Liver (tissue), 9 donors: ENCODE measurements around the gene OGA. TPM values are rescaled to one million over a fixed set of nuclear protein-coding genes. Genes with fewer than 3 reads are reported as not detected.

Source experiments
- DNase-seq: peaks from one replicate; pipeline ENCODE4 v3.0.0-alpha.2; 2017; ENCODE audit warnings: low spot score
- H3K27ac ChIP-seq, 2 donors: one replicate each; pipeline ENCODE4 v1.7.0; 2013; ENCODE audit warnings: inconsistent platforms in 2 of 2, low read length in 2 of 2, control low read depth in 1 of 2, low read depth in 1 of 2, mild to moderate bottlenecking in 1 of 2
- H3K27me3 ChIP-seq, 4 donors: one replicate each; pipeline versions ENCODE4 v1.6.1 to v1.7.0; 2013; ENCODE audit warnings: low read length in 3 of 4, inconsistent platforms in 1 of 4, mild to moderate bottlenecking in 1 of 4, moderate library complexity in 1 of 4; ENCODE audit not compliant: control insufficient read depth in 4 of 4, insufficient read depth in 4 of 4
- H3K36me3 ChIP-seq, 4 donors: one replicate each; pipeline versions ENCODE4 v1.6.1 to v1.7.0; 2013; ENCODE audit warnings: low read length in 3 of 4, mild to moderate bottlenecking in 3 of 4, low read depth in 1 of 4, moderate library complexity in 1 of 4; ENCODE audit not compliant: control insufficient read depth in 4 of 4, insufficient read depth in 3 of 4
- H3K4me1 ChIP-seq, 4 donors: one replicate each; pipeline versions ENCODE4 v1.6.1 to v1.7.0; 2013; ENCODE audit warnings: low read length in 3 of 4, mild to moderate bottlenecking in 3 of 4, moderate library complexity in 1 of 4; ENCODE audit not compliant: control insufficient read depth in 4 of 4, insufficient read depth in 4 of 4
- H3K4me3 ChIP-seq, 3 donors: one replicate each; pipeline versions ENCODE4 v1.6.1 to v1.7.0; 2013; ENCODE audit warnings: low read length in 3 of 3, control low read depth in 1 of 3, low read depth in 1 of 3, mild to moderate bottlenecking in 1 of 3
- H3K9ac ChIP-seq, 2 donors: one replicate each; pipeline ENCODE4 v1.7.0; 2013; ENCODE audit warnings: low read length in 2 of 2, mild to moderate bottlenecking in 2 of 2, moderate library complexity in 2 of 2, control low read depth in 1 of 2, low read depth in 1 of 2
- H3K9me3 ChIP-seq, 4 donors: one replicate each; pipeline versions ENCODE4 v1.6.1 to v1.7.0; 2013; ENCODE audit warnings: low read length in 3 of 4; ENCODE audit not compliant: control insufficient read depth in 4 of 4
- CTCF ChIP-seq: fragments of 150-350 bp; IDR thresholded peaks from 2 replicates; pipeline ENCODE4 v1.5.1; 2017; ENCODE audit warnings: improper control_type of control experiment, low read depth, low read length; ENCODE audit not compliant: missing input control
- EGR1 ChIP-seq, 2 donors: IDR thresholded peaks; 2 replicates each; pipeline ENCODE4 v1.6.1; 2016 to 2018; ENCODE audit warnings: antibody characterized with exemption in 2 of 2, low read depth in 2 of 2
- FOXA1 ChIP-seq: IDR thresholded peaks from 2 replicates; pipeline ENCODE4 v1.6.1; 2016; ENCODE audit warnings: antibody characterized with exemption
- FOXA2 ChIP-seq: IDR thresholded peaks from 2 replicates; pipeline ENCODE4 v1.6.1; 2016; ENCODE audit warnings: antibody characterized with exemption
- GABPA ChIP-seq, 2 donors: IDR thresholded peaks in 1 of 2; conservative IDR thresholded peaks in 1 of 2; 2 replicates each; pipeline ENCODE4 v1.6.1; 2016; ENCODE audit warnings: antibody characterized with exemption in 2 of 2, mild to moderate bottlenecking in 1 of 2, moderate library complexity in 1 of 2
- HNF4A ChIP-seq, 2 donors: conservative IDR thresholded peaks; 2 replicates each; pipeline ENCODE4 v1.6.1; 2016; ENCODE audit warnings: antibody characterized with exemption in 2 of 2, mild to moderate bottlenecking in 2 of 2
- HNF4G ChIP-seq: IDR thresholded peaks from 2 replicates; pipeline ENCODE4 v1.6.1; 2016; ENCODE audit warnings: antibody characterized with exemption
- JUND ChIP-seq, 2 donors: IDR thresholded peaks; 2 replicates each; pipeline ENCODE4 v1.6.1; 2016; ENCODE audit warnings: antibody characterized with exemption in 2 of 2
- NR2F2 ChIP-seq: IDR thresholded peaks from 2 replicates; pipeline ENCODE4 v1.6.1; 2016; ENCODE audit warnings: antibody characterized with exemption
- RAD21 ChIP-seq, 2 donors: IDR thresholded peaks; 2 replicates each; pipeline ENCODE4 v1.6.1; 2016; ENCODE audit warnings: antibody characterized with exemption in 2 of 2, mild to moderate bottlenecking in 2 of 2
- RXRA ChIP-seq, 2 donors: IDR thresholded peaks; 2 replicates each; pipeline ENCODE4 v1.6.1; 2017 to 2018; ENCODE audit warnings: antibody characterized with exemption in 2 of 2, mild to moderate bottlenecking in 1 of 2
- SP1 ChIP-seq: IDR thresholded peaks from 2 replicates; pipeline ENCODE4 v1.6.1; 2018; ENCODE audit warnings: antibody characterized with exemption, mild to moderate bottlenecking
- TAF1 ChIP-seq: conservative IDR thresholded peaks from 2 replicates; pipeline ENCODE4 v1.6.1; 2016; ENCODE audit warnings: antibody characterized with exemption, mild to moderate bottlenecking
- YY1 ChIP-seq: IDR thresholded peaks from 2 replicates; pipeline ENCODE4 v1.6.1; 2016; ENCODE audit warnings: antibody characterized with exemption, mild to moderate bottlenecking
- ZBTB33 ChIP-seq: IDR thresholded peaks from 2 replicates; pipeline ENCODE4 v1.6.1; 2016; ENCODE audit warnings: antibody characterized with exemption
- WGBS: extraction: QIAGEN DNeasy Blood & Tissue Kit; methylation state at CpG from one replicate; pipeline ENCODE4 v1.1.7; 2013; 5-methylcytosine and 5-hydroxymethylcytosine counted together
- polyA plus RNA-seq, 2 donors: library from polyadenylated mRNA; stranded (reverse) in 1 of 2; unstranded in 1 of 2; fragments of 200-250 nt in 1 of 2; fragments of >200 nt in 1 of 2; fragmentation: Nextera tagmentation in 1 of 2; extraction: Ambion mirVana in 1 of 2; gene quantifications; one replicate each; pipeline versions ENCODE4 v1.2.1 to v1.2.3, GENCODE V29; 2013 to 2015
- total RNA-seq, 2 donors: library from RNA; depleted of rRNA; stranded (reverse); fragments of >200 nt; gene quantifications; one replicate each; pipeline ENCODE4 v1.2.3, GENCODE V29; 2014
- TF ChIP-seq, protein P1 (sequence below): IDR thresholded peaks from 2 replicates; pipeline ENCODE4 v1.6.1; 2016; ENCODE audit warnings: antibody characterized with exemption, mild to moderate bottlenecking
- TF ChIP-seq, protein P2 (sequence below): IDR thresholded peaks from 2 replicates; pipeline ENCODE4 v1.6.1; 2016; ENCODE audit warnings: antibody characterized with exemption
- TF ChIP-seq, protein P3 (sequence below): IDR thresholded peaks from 2 replicates; pipeline ENCODE4 v1.6.1; 2016; ENCODE audit warnings: antibody characterized with exemption
- donor health status: healthy.
- donor health status: healthy.
- donor health status: healthy.
- donor health status: healthy.
- donor health status: healthy.

OGA gene
- total RNA-seq (10 to 100 TPM; 60.5 to 64.3 TPM), polyA plus RNA-seq (10 to 100 TPM; 18.0 to 22.2 TPM)

- peak within 1 kb of the TSS; percentile 82 to 91 for H3K27ac ChIP-seq
- H3K4me1 ChIP-seq = peaks cover 9 to 39% (median 23%) of the 10 kb centered on the region in 4 donors
- H3K4me3 ChIP-seq = peak within 1 kb of the TSS; percentile 80 to 96 (median 83)
- DNase-seq = peak; percentile 96
- no peaks in the 10 kb centered on the region for H3K27me3 ChIP-seq
- TF ChIP-seq RXRA (IDR thresholded peaks at IDR 0.05) (peak; percentile 59 to 63), TAF1 (peak; percentile 97), FOXA2 (peak; percentile 39), JUND (IDR thresholded peaks at IDR 0.05) (peak; percentile 36 to 77), CTCF (no peak), NR2F2 (peak; percentile 74), FOXA1 (peak; percentile 57), GABPA (IDR thresholded peaks at IDR 0.05 in 1 of 2, conservative IDR thresholded peaks at IDR 0.05 in 1 of 2) (peak in 1 of 2 donors; percentile 74), YY1 (peak; percentile 81), SP1 (peak; percentile 97), RAD21 (IDR thresholded peaks at IDR 0.05) (peak; percentile 28 to 32), HNF4G (no peak), EGR1 (IDR thresholded peaks at IDR 0.05; ENCODE audit: low read depth in 2 of 2) (peak; percentile 75 to 96), ZBTB33 (peak; percentile 95), HNF4A (conservative IDR thresholded peaks at IDR 0.05) (peak; percentile 21 to 55)
- TF ChIP-seq, protein P1, sequence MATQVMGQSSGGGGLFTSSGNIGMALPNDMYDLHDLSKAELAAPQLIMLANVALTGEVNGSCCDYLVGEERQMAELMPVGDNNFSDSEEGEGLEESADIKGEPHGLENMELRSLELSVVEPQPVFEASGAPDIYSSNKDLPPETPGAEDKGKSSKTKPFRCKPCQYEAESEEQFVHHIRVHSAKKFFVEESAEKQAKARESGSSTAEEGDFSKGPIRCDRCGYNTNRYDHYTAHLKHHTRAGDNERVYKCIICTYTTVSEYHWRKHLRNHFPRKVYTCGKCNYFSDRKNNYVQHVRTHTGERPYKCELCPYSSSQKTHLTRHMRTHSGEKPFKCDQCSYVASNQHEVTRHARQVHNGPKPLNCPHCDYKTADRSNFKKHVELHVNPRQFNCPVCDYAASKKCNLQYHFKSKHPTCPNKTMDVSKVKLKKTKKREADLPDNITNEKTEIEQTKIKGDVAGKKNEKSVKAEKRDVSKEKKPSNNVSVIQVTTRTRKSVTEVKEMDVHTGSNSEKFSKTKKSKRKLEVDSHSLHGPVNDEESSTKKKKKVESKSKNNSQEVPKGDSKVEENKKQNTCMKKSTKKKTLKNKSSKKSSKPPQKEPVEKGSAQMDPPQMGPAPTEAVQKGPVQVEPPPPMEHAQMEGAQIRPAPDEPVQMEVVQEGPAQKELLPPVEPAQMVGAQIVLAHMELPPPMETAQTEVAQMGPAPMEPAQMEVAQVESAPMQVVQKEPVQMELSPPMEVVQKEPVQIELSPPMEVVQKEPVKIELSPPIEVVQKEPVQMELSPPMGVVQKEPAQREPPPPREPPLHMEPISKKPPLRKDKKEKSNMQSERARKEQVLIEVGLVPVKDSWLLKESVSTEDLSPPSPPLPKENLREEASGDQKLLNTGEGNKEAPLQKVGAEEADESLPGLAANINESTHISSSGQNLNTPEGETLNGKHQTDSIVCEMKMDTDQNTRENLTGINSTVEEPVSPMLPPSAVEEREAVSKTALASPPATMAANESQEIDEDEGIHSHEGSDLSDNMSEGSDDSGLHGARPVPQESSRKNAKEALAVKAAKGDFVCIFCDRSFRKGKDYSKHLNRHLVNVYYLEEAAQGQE = peak; percentile 71
- TF ChIP-seq, protein P2, sequence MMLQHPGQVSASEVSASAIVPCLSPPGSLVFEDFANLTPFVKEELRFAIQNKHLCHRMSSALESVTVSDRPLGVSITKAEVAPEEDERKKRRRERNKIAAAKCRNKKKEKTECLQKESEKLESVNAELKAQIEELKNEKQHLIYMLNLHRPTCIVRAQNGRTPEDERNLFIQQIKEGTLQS = peak; percentile 58
- TF ChIP-seq, protein P3, sequence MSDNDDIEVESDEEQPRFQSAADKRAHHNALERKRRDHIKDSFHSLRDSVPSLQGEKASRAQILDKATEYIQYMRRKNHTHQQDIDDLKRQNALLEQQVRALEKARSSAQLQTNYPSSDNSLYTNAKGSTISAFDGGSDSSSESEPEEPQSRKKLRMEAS = peak; percentile 97
- no peaks in the 10 kb centered on the region for H3K36me3 ChIP-seq
- no peaks in the 10 kb centered on the region for H3K9me3 ChIP-seq
- H3K9ac ChIP-seq = peak within 1 kb of the TSS; percentile 92 to 97
- WGBS = under 1% methylated on average over 47 of the region's 47 CpGs
These were observed at the start of gene OGA for GRCh38 chr10:101818119-101818871. TSS of gene OGA (minus strand) at chr10:101818444. CDS start at chr10:101818022, 422 bp downstream.
